ENCODE data around the gene SUSD2. TPM values are rescaled to one million over a fixed set of nuclear protein-coding genes. Genes with fewer than 3 reads are reported as not detected.
"Not testable (repeated sequence)": the region's sequence is repeated elsewhere in the genome, so short reads cannot be mapped to it uniquely, and the experiment has no call there.

SUSD2 gene
- total RNA-seq, 1 experiment from 2014 or later: 1.1 TPM

DNA sequence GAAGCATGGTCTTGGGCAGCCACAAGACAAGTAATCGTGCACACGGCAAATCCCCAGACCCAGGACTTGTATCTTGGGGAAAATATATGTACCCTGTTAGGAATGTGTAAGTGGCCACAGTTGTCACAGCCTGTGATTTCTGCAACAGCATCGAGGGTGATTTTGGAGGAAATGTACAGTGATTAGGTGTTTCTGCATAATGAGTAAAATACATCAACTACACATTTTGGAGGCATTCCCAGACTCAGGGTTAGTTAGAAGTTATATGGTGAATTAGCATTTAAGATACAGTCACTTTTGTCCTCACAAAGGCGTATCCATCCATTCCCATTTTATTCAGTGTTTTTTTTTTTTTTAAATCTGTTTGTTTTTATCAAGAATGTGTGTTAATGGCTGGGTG lies 28.4 kb downstream of the SUSD2 start:
- no peak overlapping the region for H3K4me3 Mint-ChIP-seq
- no peak overlapping the region for H3K27ac Mint-ChIP-seq
- peaks cover 12% of the 10 kb centered on the region for H3K9me3 Mint-ChIP-seq
- ChIA-PET POLR2A (no interaction called here), CTCF (interaction anchor here (0.7 to 2.8 kb wide), 4 partner anchors 11 to 28 kb away, joined by 3 to 9 read pairs (median 6); no protein-coding TSS in a partner anchor)
- H3K4me1 Mint-ChIP-seq: peaks cover 37% of the 10 kb centered on the region
- DNase-seq (ENCODE audit: low spot score) (no peak), ATAC-seq (no peak)
- peaks cover 12% of the 10 kb centered on the region for H3K36me3 Mint-ChIP-seq
- TF ChIP-seq, protein P1, sequence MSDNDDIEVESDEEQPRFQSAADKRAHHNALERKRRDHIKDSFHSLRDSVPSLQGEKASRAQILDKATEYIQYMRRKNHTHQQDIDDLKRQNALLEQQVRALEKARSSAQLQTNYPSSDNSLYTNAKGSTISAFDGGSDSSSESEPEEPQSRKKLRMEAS (CRISPR knock-in tag; IDR thresholded peaks at IDR 0.05): no peak
- H3K27me3 Mint-ChIP-seq (ENCODE audit: low read depth): peaks cover 4% of the 10 kb centered on the region; the same call in 1 of the 2 replicates

DNA sequence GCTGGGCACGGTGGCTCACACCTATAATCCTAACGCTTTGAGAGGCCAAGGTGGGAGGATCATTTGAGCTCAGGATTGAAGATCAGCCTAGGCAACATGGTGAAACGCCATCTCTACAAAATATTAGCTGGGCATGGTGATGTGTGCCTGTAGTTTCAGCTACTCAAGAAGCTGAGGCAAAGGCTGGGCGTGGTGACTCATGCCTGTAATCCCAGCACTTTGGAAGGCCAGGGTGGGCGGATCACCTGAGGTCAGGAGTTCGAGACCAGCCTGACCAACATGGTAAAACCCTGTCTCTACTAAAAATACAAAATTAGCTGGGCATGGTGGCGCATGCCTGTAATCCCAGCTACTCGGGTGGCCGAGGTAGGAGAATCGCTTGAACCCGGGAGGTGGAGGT lies 29.1 kb downstream of the SUSD2 start:
- H3K27me3 Mint-ChIP-seq (ENCODE audit: low read depth); H3K4me3 Mint-ChIP-seq; H3K9me3 Mint-ChIP-seq; DNase-seq (ENCODE audit: low spot score); ATAC-seq; POLR2A ChIA-PET; H3K36me3 Mint-ChIP-seq; H3K27ac Mint-ChIP-seq: not testable (repeated sequence)
- H3K4me1 Mint-ChIP-seq: peaks cover 36% of the 10 kb centered on the region
- CTCF ChIA-PET: interaction anchor here (0.7 to 2.0 kb wide), 3 partner anchors 12 to 28 kb away, joined by 3 to 7 read pairs (median 4); no protein-coding TSS in a partner anchor

DNA sequence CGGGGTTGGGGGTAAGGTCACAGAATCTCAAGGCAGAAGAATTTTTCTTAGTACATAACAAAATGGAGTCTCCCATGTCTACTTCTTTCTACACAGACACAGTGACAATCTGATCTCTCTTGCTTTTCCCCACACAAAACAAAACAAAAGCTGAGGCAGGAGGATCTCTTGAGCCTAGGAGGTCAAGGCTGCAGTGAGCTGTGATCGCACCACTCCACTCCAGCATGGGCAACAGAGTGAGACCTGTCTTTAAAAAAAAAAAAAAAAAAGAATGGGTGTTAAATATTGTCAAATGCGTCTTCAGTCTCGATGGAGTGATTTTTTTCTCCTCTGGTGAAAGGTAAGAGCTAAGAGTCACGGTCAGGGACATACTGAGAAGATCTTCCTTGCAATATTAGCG lies 30.4 kb downstream of the SUSD2 start:
- H3K4me1 Mint-ChIP-seq: peaks cover 28% of the 10 kb centered on the region
- H3K36me3 Mint-ChIP-seq; H3K9me3 Mint-ChIP-seq; POLR2A ChIA-PET; H3K4me3 Mint-ChIP-seq; H3K27me3 Mint-ChIP-seq (ENCODE audit: low read depth); ATAC-seq; DNase-seq (ENCODE audit: low spot score); H3K27ac Mint-ChIP-seq: not testable (repeated sequence)
- CTCF ChIA-PET: interaction anchor here (0.6 to 1.3 kb wide), 3 partner anchors 12 to 22 kb away, joined by 3 to 9 read pairs (median 4); no protein-coding TSS in a partner anchor

DNA sequence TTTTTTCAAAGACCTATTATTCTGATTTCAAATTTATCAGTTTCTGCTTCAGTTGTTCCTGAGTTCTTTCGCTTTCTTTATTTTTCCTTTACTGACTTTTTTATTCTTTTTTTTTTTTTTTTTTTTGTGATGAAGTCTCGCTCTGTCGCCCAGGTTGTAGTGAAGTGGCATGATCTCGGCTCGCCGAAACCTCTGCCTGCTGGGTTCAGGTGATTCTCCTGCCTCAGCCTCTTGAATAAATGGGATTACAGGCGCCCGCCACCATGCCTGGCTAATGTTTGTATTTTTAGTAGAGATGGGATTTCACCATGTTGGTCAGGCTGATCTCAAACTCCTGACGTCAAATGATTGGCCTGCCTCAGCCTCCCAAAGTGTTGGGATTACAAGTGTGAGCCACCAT lies 31.8 kb downstream of the SUSD2 start:
- DNase-seq (ENCODE audit: low spot score); H3K9me3 Mint-ChIP-seq; ATAC-seq; H3K36me3 Mint-ChIP-seq; POLR2A ChIA-PET; H3K27me3 Mint-ChIP-seq (ENCODE audit: low read depth); H3K27ac Mint-ChIP-seq; H3K4me3 Mint-ChIP-seq: not testable (repeated sequence)
- CTCF ChIA-PET: interaction anchor here (0.7 to 3.9 kb wide), 2 partner anchors 19 to 23 kb away, joined by 3 to 35 read pairs; no protein-coding TSS in a partner anchor
- H3K4me1 Mint-ChIP-seq: peaks cover 16% of the 10 kb centered on the region

DNA sequence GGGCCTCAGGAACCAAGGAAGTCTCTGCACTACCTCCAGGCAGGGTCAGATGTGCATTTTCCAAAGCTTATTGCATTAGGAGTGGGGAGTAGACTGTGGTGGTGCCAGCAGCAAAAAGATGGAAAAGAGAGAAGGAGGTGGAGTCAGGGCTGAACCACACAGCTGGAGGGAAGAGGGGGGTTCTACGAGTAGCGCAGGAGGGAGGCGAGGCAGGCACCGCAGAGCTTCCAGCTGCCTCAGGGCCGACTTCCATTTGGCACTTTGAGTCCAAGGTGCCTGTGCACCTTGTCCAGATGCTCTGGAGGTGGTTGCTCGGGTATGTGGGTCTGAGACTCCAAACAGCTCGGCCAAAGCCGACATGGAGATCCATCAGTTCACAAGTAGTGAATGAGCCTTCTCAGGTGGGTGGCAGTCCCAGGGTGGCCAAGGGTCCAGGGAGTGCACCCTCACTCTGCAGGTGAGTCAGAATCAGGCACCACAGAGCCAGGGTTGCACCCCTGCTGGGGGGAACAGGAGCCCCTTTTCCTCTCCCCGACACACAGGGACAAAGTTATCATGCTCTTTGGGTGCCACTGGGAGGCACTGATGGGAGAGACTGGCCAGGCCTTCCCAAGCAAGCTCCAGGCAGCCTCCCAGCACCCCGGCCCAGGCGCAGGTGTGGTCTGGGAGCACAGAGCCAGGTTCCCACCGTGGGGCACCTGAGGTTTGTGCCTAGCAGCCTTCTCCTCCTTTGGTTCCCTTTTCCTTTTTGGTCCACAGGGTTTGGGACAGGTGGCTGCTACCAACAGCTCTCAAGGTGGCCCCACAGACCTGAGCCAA lies 33.4 kb downstream of the SUSD2 start:
- DNase-seq (ENCODE audit: low spot score) (no peak), ATAC-seq (no peak; the same call in none of the 2 replicates)
- Mint-ChIP-seq H3K36me3 (no peaks in the 10 kb centered on the region), H3K4me1 (peaks cover 13% of the 10 kb centered on the region), H3K9me3 (no peaks in the 10 kb centered on the region), H3K27me3 (ENCODE audit: low read depth) (no peaks in the 10 kb centered on the region; the same call in 1 of the 2 replicates), H3K27ac (no peak overlapping the region), H3K4me3 (no peak overlapping the region)
- no peak for TF ChIP-seq ZNF219 (CRISPR knock-in tag; IDR thresholded peaks at IDR 0.05; ENCODE audit: borderline replicate concordance)
- ChIA-PET CTCF (interaction anchor here (0.6 to 3.9 kb wide), 9 partner anchors 17 to 82 kb away, joined by 3 to 35 read pairs (median 4); no protein-coding TSS in a partner anchor), POLR2A (interaction anchor here (0.9 kb wide), 1 partner anchor 11 kb away, joined by 3 read pairs; no protein-coding TSS in a partner anchor)

DNA sequence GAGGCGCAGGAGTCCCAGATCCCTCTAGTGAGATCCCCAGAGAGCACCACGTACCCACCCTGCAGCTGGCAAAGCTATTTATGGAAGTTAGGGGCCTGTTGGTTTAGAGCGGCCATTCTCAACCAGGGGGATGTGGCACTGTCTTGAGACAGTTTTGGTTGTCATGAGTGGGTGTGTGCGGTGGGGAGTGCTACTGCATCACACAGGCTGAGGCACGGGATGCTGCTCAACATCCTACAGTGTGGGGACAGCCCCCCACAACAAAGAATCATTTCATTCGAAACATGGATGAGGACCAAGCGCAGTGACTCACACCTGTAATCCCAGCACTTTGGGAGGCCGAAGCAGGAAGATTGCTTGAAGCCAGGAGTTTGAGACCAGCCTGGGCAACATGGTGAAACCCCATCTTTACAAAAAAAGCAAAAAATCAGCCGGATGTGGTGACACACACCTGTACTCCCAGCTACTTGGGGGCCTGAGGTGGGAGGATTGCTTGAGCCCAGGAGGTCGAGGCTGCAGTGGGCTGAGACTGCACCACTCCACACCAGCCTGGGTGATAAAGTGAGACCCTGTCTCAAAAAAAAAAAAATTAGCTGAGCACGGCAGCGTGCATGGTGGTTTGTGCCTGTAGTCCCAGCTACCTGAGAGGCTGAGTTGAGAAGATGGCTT lies 35.4 kb downstream of the SUSD2 start:
- Mint-ChIP-seq H3K4me1 (peaks cover 7% of the 10 kb centered on the region), H3K9me3 (no peaks in the 10 kb centered on the region), H3K4me3 (no peak overlapping the region), H3K27me3 (ENCODE audit: low read depth) (no peaks in the 10 kb centered on the region; the same call in 1 of the 2 replicates), H3K36me3 (no peaks in the 10 kb centered on the region), H3K27ac (no peak overlapping the region)
- CTCF ChIA-PET: interaction anchor here (1.1 to 3.9 kb wide), 3 partner anchors 15 to 42 kb away, joined by 3 to 35 read pairs (median 12); no protein-coding TSS in a partner anchor
- DNase-seq (ENCODE audit: low spot score): no peak
- POLR2A ChIA-PET: no interaction called here
- ATAC-seq: no peak
- TF ChIP-seq ZNF671 (CRISPR knock-in tag; IDR thresholded peaks at IDR 0.05) (no peak), GRHL2 (CRISPR knock-in tag; IDR thresholded peaks at IDR 0.05; ENCODE audit: insufficient replicate concordance, severe bottlenecking) (no peak)

DNA sequence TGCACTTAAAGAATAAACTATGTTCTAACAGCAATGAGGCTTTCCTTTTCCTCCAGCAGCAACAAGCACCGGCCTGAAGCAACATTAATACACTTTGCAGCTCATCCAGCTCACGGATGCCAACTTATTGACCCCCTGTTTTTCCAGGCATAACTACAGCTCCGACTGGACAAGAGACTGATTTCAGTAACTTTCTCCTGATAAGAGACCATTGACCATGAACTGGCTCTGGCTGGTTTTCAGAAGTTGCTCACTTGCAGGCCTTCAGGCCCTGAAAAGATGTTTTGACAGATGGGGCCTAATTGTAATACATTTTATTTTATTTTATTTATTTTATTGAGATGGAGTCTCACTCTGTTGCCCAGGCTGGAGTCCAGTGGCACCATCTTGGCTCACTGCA lies 36.1 kb downstream of the SUSD2 start:
- Mint-ChIP-seq H3K4me1 (peaks cover 4% of the 10 kb centered on the region), H3K27me3 (ENCODE audit: low read depth) (no peaks in the 10 kb centered on the region; the same call in 1 of the 2 replicates), H3K36me3 (no peaks in the 10 kb centered on the region), H3K9me3 (no peaks in the 10 kb centered on the region), H3K27ac (no peak overlapping the region), H3K4me3 (no peak overlapping the region)
- ATAC-seq: no peak
- no peak for TF ChIP-seq ZNF263 (CRISPR knock-in tag; IDR thresholded peaks at IDR 0.05; ENCODE audit: low read depth)
- no peak for TF ChIP-seq EMX1 (CRISPR knock-in tag; IDR thresholded peaks at IDR 0.05)
- no peak for TF ChIP-seq NR3C1 (CRISPR knock-in tag; conservative IDR thresholded peaks at IDR 0.05; ENCODE audit: low read depth)
- no peak for TF ChIP-seq ETV6 (CRISPR knock-in tag; IDR thresholded peaks at IDR 0.05)
- POLR2A ChIA-PET: no interaction called here
- CTCF ChIA-PET: interaction anchor here (0.5 to 3.8 kb wide), 4 partner anchors 14 to 39 kb away, joined by 3 to 20 read pairs (median 8); no protein-coding TSS in a partner anchor
- no peak for DNase-seq (ENCODE audit: low spot score)

Data from WTC11 (cell line).